ENCODE results near the gene TBC1D26.

Gene TBC1D26

DNA sequence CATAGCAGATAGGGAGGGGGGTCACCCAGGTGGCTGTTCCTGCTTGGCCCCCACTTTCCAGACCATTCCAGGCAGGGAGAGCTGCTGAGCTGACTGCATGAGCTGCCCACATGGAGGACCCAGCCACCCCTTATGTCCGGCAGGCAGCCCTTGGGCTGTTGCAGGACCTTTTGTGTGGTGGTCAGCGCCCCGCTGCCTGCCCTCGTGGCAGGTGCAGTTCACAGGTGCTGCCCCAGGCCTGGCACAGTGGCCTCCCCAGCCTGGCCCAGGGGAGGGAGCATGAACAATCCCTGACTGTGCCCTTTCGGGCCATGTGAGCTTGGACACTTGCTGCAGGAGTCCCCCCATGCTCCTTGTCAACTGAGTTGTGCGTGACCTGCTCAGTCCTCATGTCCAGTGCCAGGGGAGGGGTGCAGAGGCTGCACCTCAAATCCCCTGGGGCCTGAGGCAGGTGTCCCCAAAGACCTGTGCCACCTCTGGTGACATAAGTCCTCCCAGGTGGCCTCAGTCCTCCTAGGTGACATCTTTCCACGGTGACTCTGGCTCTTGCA is 8.6 kb downstream of the TBC1D26 start:
- no peak overlapping the region for H2AFZ ChIP-seq (ENCODE audit: low read depth)
- H3K4me1 ChIP-seq (ENCODE audit: low read depth, poor library complexity, severe bottlenecking) = no peaks in the 10 kb centered on the region
- H3K27me3 ChIP-seq (ENCODE audit: insufficient read depth, low read depth) = no peaks in the 10 kb centered on the region
- no peaks in the 10 kb centered on the region for H3K79me2 ChIP-seq (ENCODE audit: insufficient read depth, low read depth)
- no peak overlapping the region for H3K4me3 ChIP-seq (IDR thresholded peaks at IDR 0.05; ENCODE audit: insufficient read depth, low read depth, low read length)
- TF ChIP-seq, protein P1, sequence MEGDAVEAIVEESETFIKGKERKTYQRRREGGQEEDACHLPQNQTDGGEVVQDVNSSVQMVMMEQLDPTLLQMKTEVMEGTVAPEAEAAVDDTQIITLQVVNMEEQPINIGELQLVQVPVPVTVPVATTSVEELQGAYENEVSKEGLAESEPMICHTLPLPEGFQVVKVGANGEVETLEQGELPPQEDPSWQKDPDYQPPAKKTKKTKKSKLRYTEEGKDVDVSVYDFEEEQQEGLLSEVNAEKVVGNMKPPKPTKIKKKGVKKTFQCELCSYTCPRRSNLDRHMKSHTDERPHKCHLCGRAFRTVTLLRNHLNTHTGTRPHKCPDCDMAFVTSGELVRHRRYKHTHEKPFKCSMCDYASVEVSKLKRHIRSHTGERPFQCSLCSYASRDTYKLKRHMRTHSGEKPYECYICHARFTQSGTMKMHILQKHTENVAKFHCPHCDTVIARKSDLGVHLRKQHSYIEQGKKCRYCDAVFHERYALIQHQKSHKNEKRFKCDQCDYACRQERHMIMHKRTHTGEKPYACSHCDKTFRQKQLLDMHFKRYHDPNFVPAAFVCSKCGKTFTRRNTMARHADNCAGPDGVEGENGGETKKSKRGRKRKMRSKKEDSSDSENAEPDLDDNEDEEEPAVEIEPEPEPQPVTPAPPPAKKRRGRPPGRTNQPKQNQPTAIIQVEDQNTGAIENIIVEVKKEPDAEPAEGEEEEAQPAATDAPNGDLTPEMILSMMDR (conservative IDR thresholded peaks at IDR 0.05; ENCODE audit: low read depth, low read length) = no peak
- no peaks in the 10 kb centered on the region for H3K36me3 ChIP-seq (ENCODE audit: insufficient read depth)
- H3K4me2 ChIP-seq = no peak overlapping the region
- no peak overlapping the region for H3K27ac ChIP-seq
- H3K9ac ChIP-seq = no peak overlapping the region
- H4K20me1 ChIP-seq (ENCODE audit: insufficient read depth) = no peaks in the 10 kb centered on the region

DNA sequence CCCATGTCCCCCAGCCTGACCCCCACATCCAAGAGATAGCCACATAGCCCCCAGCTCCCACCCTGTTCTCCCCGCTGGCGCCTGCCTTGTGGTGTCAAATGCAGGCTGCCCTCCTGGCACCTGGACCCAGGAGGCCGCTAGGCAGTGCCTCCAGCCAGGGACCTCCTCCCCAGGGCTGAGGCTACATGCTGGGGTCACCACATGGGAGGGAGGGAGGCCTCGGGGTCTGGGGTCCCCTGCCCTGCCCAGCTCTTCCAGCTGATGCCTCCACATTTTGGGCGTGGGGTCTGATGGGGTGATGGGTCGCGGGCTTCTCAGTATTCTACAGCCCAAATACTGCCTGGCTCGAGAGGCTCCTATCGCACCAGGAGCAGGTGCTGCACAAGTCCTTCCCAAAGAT is 9.5 kb downstream of the TBC1D26 start:
- H4K20me1 ChIP-seq (ENCODE audit: insufficient read depth) = no peaks in the 10 kb centered on the region

DNA sequence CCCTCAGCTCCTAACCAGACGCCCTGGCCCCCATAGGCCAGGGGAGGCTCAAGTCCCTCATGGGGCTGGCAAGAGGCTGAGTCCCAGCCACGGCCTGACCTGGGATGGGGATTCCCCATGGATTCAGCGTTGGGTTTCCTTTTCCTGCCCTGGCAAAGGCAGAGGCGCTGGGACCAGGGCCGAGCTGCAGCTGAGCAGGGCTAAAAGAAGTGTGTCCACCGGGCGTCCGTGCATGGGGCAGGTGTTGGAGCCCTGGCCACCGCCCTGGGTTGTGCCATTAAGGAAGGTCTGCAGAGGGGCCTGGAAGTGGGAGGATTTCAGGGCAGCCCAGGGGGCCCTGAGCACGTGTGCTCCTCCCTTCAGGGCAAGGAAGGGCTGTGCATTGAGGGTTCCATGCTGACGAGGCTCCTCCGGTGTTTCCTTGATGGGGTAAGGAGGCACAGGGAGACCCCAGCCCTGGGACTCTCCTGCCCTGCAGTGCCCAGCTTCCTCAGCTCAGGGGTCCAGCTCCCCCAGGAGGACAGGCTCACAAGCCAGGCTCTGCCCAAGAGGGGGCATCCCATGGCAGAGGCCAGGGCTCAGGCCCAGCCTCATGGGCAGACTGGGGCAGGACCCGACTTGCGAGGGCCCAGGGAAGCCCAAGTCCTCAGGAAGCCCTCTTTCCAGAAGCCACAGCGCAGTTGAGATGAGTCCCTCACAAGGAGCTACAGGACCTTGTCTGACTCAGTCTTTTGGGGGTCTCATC is 10.1 kb downstream of the TBC1D26 start:
- Histone ChIP-seq H3K27ac (no peak overlapping the region), H3K27me3 (ENCODE audit: insufficient read depth, low read depth) (no peaks in the 10 kb centered on the region), H3K9ac (no peak overlapping the region), H3K79me2 (ENCODE audit: insufficient read depth, low read depth) (no peaks in the 10 kb centered on the region), H3K4me1 (ENCODE audit: low read depth, poor library complexity, severe bottlenecking) (no peaks in the 10 kb centered on the region), H3K4me3 (IDR thresholded peaks at IDR 0.05; ENCODE audit: insufficient read depth, low read depth, low read length) (no peak overlapping the region), H2AFZ (ENCODE audit: low read depth) (no peak overlapping the region), H3K36me3 (ENCODE audit: insufficient read depth) (no peaks in the 10 kb centered on the region), H3K4me2 (no peak overlapping the region), H4K20me1 (ENCODE audit: insufficient read depth) (no peaks in the 10 kb centered on the region)
- TF ChIP-seq, protein P1 (conservative IDR thresholded peaks at IDR 0.05; ENCODE audit: low read depth, low read length) = no peak

More for the DNA sequence above, 9.5 kb downstream of the TBC1D26 start:
- TF ChIP-seq, protein P1 (conservative IDR thresholded peaks at IDR 0.05; ENCODE audit: low read depth, low read length) = no peak
- Histone ChIP-seq H3K79me2 (ENCODE audit: insufficient read depth, low read depth) (no peaks in the 10 kb centered on the region), H3K4me2 (no peak overlapping the region), H2AFZ (ENCODE audit: low read depth) (no peak overlapping the region), H3K4me3 (IDR thresholded peaks at IDR 0.05; ENCODE audit: insufficient read depth, low read depth, low read length) (no peak overlapping the region), H3K27me3 (ENCODE audit: insufficient read depth, low read depth) (no peaks in the 10 kb centered on the region), H3K27ac (no peak overlapping the region), H3K9ac (no peak overlapping the region), H3K4me1 (ENCODE audit: low read depth, poor library complexity, severe bottlenecking) (no peaks in the 10 kb centered on the region), H3K36me3 (ENCODE audit: insufficient read depth) (no peaks in the 10 kb centered on the region)

DNA sequence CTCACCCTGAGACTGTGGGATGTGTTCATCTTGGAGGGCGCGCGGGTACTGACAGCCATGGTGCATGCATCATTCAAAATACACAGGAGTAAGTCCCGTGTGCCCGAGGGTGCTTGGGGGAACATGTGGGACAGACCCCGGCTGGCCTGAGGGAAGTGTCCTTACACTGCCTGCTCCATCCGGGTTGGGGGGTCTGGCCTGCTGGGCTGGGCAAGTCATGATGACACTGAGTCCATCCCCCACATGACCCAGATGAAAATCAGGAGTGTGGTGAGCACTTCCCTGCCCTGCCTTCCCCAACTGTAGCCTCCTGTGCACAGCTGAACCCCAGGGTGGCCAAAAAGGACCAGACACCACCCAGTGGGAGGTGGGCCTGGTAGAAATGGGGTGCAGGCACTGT is 10.8 kb downstream of the TBC1D26 start:
- Histone ChIP-seq H3K4me2 (no peak overlapping the region), H3K27ac (no peak overlapping the region), H3K27me3 (ENCODE audit: insufficient read depth, low read depth) (no peaks in the 10 kb centered on the region), H3K4me3 (IDR thresholded peaks at IDR 0.05; ENCODE audit: insufficient read depth, low read depth, low read length) (no peak overlapping the region), H3K79me2 (ENCODE audit: insufficient read depth, low read depth) (no peaks in the 10 kb centered on the region), H3K36me3 (ENCODE audit: insufficient read depth) (no peaks in the 10 kb centered on the region), H3K4me1 (ENCODE audit: low read depth, poor library complexity, severe bottlenecking) (no peaks in the 10 kb centered on the region), H4K20me1 (ENCODE audit: insufficient read depth) (no peaks in the 10 kb centered on the region), H3K9ac (no peak overlapping the region), H2AFZ (ENCODE audit: low read depth) (no peak overlapping the region)
- TF ChIP-seq, protein P1 (conservative IDR thresholded peaks at IDR 0.05; ENCODE audit: low read depth, low read length) = no peak
